ENCODE data around the gene SLC22A1.

DNA sequence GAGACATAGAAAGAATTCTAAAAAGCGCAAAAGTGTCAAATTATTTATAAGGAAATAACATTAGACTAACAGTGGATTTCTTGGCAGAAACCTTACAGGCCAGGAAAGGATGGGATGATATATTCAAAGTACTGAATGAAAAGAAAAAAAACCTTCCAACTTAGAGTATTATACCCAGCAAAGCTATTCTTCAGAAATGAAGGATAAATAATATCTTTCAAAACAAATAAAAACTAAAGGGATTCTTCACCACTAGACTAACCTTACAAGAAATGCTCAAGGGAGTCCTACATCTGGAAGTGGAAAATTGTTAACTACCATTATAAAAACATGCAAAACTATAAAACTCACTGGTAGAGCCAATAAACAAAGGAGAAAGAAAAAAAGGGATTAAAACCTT, 71.2 kb downstream of the SLC22A1 start:
- TF ChIP-seq CTCF (IDR thresholded peaks at IDR 0.05) = no peak
- TF ChIP-seq, protein P1, sequence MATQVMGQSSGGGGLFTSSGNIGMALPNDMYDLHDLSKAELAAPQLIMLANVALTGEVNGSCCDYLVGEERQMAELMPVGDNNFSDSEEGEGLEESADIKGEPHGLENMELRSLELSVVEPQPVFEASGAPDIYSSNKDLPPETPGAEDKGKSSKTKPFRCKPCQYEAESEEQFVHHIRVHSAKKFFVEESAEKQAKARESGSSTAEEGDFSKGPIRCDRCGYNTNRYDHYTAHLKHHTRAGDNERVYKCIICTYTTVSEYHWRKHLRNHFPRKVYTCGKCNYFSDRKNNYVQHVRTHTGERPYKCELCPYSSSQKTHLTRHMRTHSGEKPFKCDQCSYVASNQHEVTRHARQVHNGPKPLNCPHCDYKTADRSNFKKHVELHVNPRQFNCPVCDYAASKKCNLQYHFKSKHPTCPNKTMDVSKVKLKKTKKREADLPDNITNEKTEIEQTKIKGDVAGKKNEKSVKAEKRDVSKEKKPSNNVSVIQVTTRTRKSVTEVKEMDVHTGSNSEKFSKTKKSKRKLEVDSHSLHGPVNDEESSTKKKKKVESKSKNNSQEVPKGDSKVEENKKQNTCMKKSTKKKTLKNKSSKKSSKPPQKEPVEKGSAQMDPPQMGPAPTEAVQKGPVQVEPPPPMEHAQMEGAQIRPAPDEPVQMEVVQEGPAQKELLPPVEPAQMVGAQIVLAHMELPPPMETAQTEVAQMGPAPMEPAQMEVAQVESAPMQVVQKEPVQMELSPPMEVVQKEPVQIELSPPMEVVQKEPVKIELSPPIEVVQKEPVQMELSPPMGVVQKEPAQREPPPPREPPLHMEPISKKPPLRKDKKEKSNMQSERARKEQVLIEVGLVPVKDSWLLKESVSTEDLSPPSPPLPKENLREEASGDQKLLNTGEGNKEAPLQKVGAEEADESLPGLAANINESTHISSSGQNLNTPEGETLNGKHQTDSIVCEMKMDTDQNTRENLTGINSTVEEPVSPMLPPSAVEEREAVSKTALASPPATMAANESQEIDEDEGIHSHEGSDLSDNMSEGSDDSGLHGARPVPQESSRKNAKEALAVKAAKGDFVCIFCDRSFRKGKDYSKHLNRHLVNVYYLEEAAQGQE (IDR thresholded peaks at IDR 0.05; ENCODE audit: insufficient read depth in 1 of 2, low read depth in 2 of 2, low read length in 1 of 2) = no peak

Data from Panc1 (cell line).